Measurements from ENCODE around the gene SLCO1C1.

Gene SLCO1C1, protein sequence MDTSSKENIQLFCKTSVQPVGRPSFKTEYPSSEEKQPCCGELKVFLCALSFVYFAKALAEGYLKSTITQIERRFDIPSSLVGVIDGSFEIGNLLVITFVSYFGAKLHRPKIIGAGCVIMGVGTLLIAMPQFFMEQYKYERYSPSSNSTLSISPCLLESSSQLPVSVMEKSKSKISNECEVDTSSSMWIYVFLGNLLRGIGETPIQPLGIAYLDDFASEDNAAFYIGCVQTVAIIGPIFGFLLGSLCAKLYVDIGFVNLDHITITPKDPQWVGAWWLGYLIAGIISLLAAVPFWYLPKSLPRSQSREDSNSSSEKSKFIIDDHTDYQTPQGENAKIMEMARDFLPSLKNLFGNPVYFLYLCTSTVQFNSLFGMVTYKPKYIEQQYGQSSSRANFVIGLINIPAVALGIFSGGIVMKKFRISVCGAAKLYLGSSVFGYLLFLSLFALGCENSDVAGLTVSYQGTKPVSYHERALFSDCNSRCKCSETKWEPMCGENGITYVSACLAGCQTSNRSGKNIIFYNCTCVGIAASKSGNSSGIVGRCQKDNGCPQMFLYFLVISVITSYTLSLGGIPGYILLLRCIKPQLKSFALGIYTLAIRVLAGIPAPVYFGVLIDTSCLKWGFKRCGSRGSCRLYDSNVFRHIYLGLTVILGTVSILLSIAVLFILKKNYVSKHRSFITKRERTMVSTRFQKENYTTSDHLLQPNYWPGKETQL

GRCh38 chr12:20695232-20695631 lies at the start of gene SLCO1C1:
Gene SLCO1C1, plus strand, starts transcription at chr12:20695332. Its CDS starts 4,245 bp downstream, at chr12:20699577.
- H3K4me3 ChIP-seq = no peak within 1 kb of the TSS
- DNase-seq (ENCODE audit: low spot score) = no peak
- no peak within 1 kb of the TSS for H3K27ac ChIP-seq
- TF ChIP-seq CTCF (IDR thresholded peaks at IDR 0.05) = no peak

- no peak for TF ChIP-seq CTCF (IDR thresholded peaks at IDR 0.05)
- no peak overlapping the region for H3K27ac ChIP-seq
- no peak overlapping the region for H3K4me3 ChIP-seq
- no peak for DNase-seq (ENCODE audit: low spot score)
These were observed 48.8 kb upstream of the SLCO1C1 start for GRCh38 chr12:20646239-20646827.

GRCh38 chr12:20653871-20654270 lies 41.3 kb upstream of the SLCO1C1 start:
- no peak for TF ChIP-seq CTCF (IDR thresholded peaks at IDR 0.05)
- no peak for DNase-seq (ENCODE audit: low spot score)
- H3K27ac ChIP-seq = no peak overlapping the region
- no peak overlapping the region for H3K4me3 ChIP-seq

DNA sequence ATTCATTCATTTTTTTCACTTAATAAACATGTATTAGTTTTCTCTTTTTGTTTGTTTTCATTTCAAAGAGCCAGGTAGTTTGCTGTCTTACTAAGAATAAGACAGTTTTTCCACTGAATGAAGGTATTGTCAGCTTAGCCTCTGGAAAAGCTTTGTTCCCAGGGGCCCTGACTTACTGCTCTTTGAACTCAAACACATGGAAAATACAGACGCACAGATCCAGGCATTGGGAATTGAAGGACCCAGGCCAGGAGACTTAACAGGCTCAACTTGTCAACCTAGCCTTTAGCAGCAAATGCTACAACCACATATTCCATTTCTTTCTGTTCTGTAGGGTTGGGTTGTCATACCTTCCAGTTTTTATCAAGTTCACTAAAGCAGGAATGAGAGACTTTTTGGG lies 38.5 kb upstream of the SLCO1C1 start:
- H3K27ac ChIP-seq = no peak overlapping the region
- H3K4me3 ChIP-seq = no peak overlapping the region
- no peak for DNase-seq (ENCODE audit: low spot score)
- TF ChIP-seq CTCF (IDR thresholded peaks at IDR 0.05) = no peak

GRCh38 chr12:20657496-20657895 lies 37.6 kb upstream of the SLCO1C1 start:
- no peak for TF ChIP-seq CTCF (IDR thresholded peaks at IDR 0.05)
- H3K27ac ChIP-seq = no peak overlapping the region
- no peak overlapping the region for H3K4me3 ChIP-seq
- DNase-seq (ENCODE audit: low spot score) = no peak

DNA sequence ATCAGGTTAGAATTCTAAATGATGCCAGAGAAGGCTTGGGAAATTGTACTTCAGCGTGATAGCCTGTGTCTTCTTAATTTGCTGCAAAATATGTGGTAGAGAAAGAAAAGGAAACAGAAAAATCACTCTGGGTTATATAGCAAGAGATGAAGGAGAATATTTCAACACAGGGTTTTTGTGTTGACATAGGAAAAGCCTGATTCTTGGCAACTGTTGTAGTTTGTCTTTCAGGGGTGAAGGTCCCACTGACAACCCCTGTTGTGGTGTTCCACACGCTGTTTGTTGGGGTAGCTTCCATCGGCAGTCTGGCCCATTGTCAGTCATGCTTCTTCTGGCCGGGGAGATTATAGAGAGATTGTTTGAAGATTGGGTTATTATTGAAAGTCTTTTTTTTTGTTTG lies 13.8 kb upstream of the SLCO1C1 start:
- H3K4me3 ChIP-seq = no peak overlapping the region
- no peak for DNase-seq (ENCODE audit: low spot score)
- no peak overlapping the region for H3K27ac ChIP-seq
- TF ChIP-seq CTCF (IDR thresholded peaks at IDR 0.05) = no peak
